CD4-positive, alpha-beta T cell treated with Interleukin-10 for 1 hour (primary cell): ENCODE results near the gene PUS10.
"Not testable (repeated sequence)": the region's sequence is repeated elsewhere in the genome, so short reads cannot be mapped to it uniquely, and the experiment has no call there.

ENCODE experiments used
- DNase-seq: peaks from one replicate; pipeline ENCODE4 v3.0.0-alpha.2; 2020

PUS10 gene

GRCh38 chr2:60925994-60926740 lies 91.9 kb downstream of the PUS10 start:
- no peak for DNase-seq

GRCh38 chr2:60907329-60907728 lies 110.7 kb downstream of the PUS10 start:
- DNase-seq, result no peak

DNA sequence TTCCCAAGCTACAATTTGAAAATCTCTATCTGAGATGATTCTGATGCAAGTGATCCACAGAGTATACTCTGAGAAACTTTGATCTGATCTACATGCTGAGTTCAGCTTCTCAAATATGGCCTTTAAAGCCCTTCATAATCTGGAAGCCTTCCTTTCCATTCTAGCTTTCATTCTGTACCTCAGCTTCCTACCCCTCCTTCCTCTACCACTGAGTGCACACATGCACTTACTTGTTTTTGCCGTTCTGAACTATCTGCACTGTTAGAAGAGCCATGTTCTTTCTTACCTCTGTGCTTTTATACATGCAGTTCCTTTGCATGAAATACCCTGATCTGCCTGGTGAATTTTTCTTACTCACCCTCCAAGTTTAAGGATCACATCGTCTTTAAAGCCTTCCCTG lies 111.7 kb downstream of the PUS10 start:
- DNase-seq, result no peak

- not testable (repeated sequence) for DNase-seq
These were observed 112.2 kb downstream of the PUS10 start for GRCh38 chr2:60905867-60906266.

- not testable (repeated sequence) for DNase-seq
These were observed 116.8 kb downstream of the PUS10 start for GRCh38 chr2:60901296-60901695.

GRCh38 chr2:60899892-60900249 lies 118.2 kb downstream of the PUS10 start:
- no peak for DNase-seq

GRCh38 chr2:60899230-60899891 lies 118.7 kb downstream of the PUS10 start:
- DNase-seq, result no peak

GRCh38 chr2:60898567-60898966 lies 119.5 kb downstream of the PUS10 start:
- no peak for DNase-seq
